GM21786 (cell line): ENCODE results near the gene PDE1C.
"Not testable (repeated sequence)": the region's sequence is repeated elsewhere in the genome, so short reads cannot be mapped to it uniquely, and the experiment has no call there.

Experiments
- ATAC-seq: cut with Tn5 transposase; IDR thresholded peaks from one replicate; pipeline ENCODE4 v1.9.1; 2021; ENCODE audit not compliant: unreplicated experiment

PDE1C gene

GRCh38 chr7:32045228-32045627, 25.0 kb downstream of the PDE1C start:
- no peak for ATAC-seq

- ATAC-seq = no peak
Observed at GRCh38 chr7:32044739-32045138, 25.5 kb downstream of the PDE1C start.

- peak; percentile 55 for ATAC-seq
Observed at GRCh38 chr7:32043688-32044087, 26.5 kb downstream of the PDE1C start.

- no peak for ATAC-seq
Observed at GRCh38 chr7:32042900-32043299, 27.3 kb downstream of the PDE1C start.

GRCh38 chr7:32039000-32039756, 31.0 kb downstream of the PDE1C start:
- ATAC-seq = no peak

GRCh38 chr7:32037650-32038198, 32.5 kb downstream of the PDE1C start:
- peak; percentile 88 for ATAC-seq

GRCh38 chr7:32036557-32036956, 33.6 kb downstream of the PDE1C start:
- ATAC-seq = no peak

GRCh38 chr7:32034052-32034451, 36.2 kb downstream of the PDE1C start:
- ATAC-seq = no peak

- no peak for ATAC-seq
Observed at GRCh38 chr7:32033006-32033405, 37.2 kb downstream of the PDE1C start.

- ATAC-seq = no peak
Observed at GRCh38 chr7:32032211-32032610, 38.0 kb downstream of the PDE1C start.

GRCh38 chr7:32030904-32031692, 39.1 kb downstream of the PDE1C start:
- ATAC-seq = no peak

- no peak for ATAC-seq
Observed at GRCh38 chr7:32026083-32026425, 44.2 kb downstream of the PDE1C start.

- no peak for ATAC-seq
Observed at GRCh38 chr7:32025381-32026082, 44.7 kb downstream of the PDE1C start.

- ATAC-seq = no peak
Observed at GRCh38 chr7:32023376-32023775, 46.8 kb downstream of the PDE1C start.

GRCh38 chr7:32022966-32023365, 47.2 kb downstream of the PDE1C start:
- ATAC-seq = no peak

GRCh38 chr7:32020551-32021159, 49.6 kb downstream of the PDE1C start:
- ATAC-seq = no peak

- no peak for ATAC-seq
Observed at GRCh38 chr7:32018845-32019578, 51.2 kb downstream of the PDE1C start.

- no peak for ATAC-seq
Observed at GRCh38 chr7:32015133-32015532, 55.1 kb downstream of the PDE1C start.

GRCh38 chr7:32013471-32013870, 56.7 kb downstream of the PDE1C start:
- not testable (repeated sequence) for ATAC-seq

GRCh38 chr7:32005577-32005976, 64.6 kb downstream of the PDE1C start:
- ATAC-seq = no peak
